HG03521 (cell line): ENCODE measurements around the gene CMYA5.
"Not testable (repeated sequence)": the region's sequence is repeated elsewhere in the genome, so short reads cannot be mapped to it uniquely, and the experiment has no call there.

Experiments used
- ATAC-seq: cut with Tn5 transposase; IDR thresholded peaks from one replicate; pipeline ENCODE4 v1.9.1; 2021; ENCODE audit warnings: mild to moderate bottlenecking, moderate library complexity; ENCODE audit not compliant: unreplicated experiment

The CMYA5 gene

DNA sequence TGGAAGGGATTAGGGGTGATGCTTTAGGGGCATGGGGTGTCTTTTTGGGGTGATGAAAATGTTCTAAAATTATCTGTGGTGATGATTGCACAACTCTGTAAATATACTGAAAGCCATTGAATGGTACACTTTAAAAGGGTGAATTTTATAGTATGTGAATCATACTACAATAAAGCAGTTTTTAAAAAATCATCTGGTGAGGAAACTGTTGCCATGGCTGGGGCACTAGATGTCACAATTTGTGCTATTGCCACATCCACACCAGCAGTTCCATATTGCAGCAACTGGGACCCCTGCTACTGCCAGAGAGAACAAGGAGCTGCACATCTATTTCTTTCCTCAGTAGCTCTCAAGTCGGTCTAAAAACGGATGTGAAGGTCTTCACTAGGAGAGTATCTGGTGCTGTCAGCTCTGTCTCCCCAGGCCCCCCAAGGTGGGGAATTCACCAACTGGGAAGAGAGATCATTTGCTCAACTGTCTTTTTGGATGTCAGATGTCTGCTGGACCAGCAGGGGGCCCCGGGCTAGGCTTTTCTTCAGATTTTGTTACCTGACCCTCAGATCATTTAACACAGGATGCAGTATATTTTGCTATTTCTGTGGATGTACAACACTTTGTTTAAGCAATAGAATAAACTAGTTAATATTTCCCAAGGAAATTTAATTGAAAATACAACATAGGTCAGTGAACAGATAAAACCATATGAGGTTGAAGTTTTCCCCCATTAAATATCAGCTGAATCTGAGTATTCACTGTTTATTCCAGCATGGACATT lies 13.2 kb downstream of the CMYA5 start:
- ATAC-seq: no peak

DNA sequence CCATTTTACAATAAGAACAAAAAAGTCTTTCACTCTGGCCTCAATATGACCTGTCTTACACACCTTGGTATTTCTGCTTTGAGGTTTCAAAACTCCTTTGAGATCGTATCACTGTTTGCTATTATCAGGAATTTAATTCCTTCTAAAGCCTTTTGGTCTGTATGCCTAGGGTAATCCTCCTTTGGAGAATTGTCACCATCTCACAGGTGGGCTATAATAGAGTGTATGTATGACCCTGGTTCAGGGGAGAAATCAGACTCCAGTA lies 13.7 kb downstream of the CMYA5 start:
- no peak for ATAC-seq

GRCh38 chr5:79704553-79704952 lies 14.9 kb downstream of the CMYA5 start:
- no peak for ATAC-seq

DNA sequence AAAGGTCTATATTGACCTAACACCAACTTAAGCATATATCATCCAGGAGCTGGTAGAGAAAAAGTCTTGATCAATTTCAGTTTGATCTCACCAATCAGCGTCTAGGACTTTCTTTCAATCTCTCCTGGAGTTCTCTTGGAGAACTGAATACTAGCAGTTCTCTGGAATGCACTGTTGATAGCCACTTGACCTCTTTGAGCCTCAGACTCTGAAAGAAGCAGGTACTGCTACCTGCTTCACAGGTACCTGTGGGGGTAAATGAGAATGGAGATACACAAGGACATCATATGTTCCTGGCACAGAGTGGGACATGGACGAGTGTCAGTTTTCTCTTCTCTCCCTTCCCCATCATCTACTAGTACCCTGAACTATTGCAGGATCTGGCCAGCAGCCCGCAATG lies 16.0 kb downstream of the CMYA5 start:
- ATAC-seq: no peak

DNA sequence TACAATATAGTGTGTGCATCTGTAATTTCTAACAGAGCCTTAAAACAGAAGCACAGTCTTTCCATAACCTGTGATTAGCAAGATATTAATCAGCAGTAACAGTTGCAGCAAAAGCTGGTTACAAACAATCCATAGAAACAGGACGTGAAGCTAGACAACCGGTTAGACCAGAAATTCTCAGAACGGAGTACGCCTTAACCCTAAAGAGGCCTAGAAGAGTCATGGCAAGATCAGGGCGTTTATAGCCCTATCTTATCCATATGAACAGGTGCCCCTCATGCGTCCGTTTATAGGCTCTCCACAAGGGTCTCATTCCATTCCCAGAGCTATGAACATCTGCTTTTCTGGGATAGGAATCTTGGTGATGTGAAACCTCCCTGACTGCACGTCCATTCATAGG lies 16.7 kb downstream of the CMYA5 start:
- not testable (repeated sequence) for ATAC-seq

DNA sequence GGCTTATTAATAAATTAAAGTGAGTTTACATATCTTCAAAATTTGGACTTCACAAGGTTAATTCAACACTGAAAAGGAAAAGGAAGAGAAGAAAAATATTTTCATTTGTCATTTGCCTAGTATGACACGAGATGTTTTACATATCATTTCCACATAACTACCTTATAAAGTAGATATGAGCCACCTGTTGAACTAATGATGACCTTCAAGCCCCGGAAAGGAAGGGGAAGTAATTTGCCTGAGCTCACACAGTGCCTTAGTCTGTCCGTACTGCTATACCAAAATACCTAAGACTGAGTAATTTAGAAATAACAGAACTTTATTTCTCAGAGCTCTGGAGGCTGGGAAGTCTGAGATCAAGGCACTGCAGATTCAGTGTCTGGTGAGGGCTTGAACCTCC lies 17.9 kb downstream of the CMYA5 start:
- ATAC-seq: no peak

- no peak for ATAC-seq
These were observed 23.1 kb downstream of the CMYA5 start for GRCh38 chr5:79712741-79713140.

GRCh38 chr5:79713727-79714126 lies 24.1 kb downstream of the CMYA5 start:
- no peak for ATAC-seq

DNA sequence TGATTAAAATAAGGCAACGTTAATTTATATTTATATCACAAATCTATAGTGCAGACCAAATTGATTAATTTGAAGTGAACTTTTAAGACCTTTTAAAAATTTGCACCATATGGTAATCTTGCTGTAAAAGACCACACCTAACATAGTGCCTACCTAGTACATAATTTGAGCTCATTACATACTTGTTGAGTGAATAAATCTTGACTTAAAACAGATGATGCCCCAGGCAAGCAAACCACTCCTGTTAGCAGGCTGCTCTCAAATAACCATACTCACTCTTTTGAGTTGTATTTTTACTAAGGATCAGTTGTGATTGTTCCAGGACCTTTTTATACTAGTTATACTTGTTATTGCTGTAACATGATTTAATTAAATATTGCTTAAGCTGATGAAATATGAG lies 27.2 kb downstream of the CMYA5 start:
- ATAC-seq: no peak

DNA sequence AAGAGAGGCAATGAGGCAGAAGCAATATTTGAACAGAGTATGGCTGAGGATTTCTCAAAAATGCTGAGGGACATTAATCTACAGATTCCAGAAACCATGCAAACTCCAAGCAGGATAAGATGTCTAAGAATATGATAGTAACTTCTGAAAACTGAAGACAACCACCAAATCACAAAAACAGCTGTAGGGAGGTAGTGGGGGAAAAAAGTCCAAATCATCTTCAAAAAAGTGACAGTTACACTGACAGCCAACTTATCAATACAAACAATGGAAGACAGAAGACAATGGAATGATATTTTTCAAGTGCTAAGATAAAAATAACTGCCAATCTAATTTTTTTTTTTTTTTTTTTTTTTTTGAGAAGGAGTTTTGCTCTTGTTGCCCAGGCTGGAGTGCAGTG lies 30.5 kb downstream of the CMYA5 start:
- ATAC-seq: no peak

DNA sequence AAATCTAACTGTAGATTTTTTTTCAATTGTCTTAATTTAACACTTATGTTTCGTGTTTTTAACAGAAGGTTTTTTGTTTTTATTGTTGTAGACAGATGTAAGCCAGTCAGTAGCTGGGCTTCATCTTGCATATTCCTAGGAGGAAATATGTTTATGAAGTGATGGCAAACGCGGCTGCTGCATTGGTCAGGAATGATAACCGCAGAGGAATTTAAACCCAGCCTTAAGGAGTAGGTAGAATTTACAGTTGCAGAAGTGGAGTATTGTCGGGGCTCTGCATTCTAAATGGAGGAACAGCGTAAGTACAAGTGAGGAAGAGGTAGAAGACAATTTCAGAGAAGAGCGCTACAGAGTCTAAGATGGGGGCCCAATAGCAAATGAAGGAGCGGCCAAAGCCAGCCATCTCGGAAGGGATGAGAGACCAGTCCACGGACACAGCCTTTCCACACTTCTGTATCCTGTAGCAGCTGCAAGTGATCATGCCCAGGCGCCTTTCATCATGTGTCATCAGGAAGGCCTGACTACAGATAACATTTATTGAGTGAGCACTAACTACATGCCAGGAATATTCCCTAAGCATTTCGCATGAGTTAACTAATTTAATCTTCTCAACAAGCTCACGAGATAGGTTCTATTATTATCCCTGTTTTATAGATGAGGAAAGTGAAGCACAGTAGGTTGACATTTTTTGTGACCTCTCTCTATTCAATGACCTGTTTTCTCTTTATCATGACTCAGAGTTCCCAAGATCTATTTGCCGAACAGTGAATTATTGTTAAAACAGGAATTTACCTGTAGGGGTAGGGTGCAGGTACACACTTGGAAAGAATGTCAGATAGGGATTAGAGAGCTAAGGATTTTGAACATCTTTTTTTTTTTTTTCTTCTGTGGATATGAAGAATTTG lies 38.1 kb downstream of the CMYA5 start:
- ATAC-seq: no peak

DNA sequence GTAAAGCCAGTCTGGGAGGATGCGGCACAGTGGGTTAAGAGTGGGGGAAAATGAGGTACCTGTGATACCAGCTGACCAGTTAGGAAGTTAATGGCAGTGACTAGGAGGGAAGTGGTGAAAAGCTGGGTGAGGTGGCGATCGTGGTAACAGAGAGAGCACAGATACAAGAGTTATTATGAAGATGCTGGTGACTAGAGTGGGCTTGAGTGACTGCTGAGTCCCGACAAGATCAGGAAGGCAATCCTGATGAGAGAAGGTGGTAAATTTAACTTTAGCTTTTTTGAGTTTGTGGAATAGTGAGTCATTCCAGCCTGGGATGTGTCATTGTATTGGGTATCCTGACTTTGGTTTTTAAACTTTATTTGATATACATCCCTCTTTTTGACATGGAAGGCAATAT lies 38.8 kb downstream of the CMYA5 start:
- ATAC-seq: no peak

DNA sequence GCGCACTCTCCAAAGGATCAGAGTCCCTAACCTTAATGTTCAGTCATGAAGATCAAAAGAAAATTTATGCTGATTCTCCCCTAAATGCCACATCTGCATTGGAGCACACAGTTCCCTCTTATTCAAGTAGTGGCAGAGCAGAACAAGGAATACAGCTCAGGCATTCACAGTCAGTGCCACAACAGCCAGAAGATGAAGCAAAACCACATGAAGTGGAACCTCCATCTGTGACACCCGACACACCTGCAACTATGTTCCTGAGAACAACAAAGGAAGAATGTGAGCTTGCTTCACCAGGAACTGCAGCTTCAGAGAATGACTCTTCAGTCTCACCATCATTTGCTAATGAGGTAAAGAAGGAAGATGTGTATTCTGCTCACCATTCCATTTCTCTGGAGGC lies 40.0 kb downstream of the CMYA5 start:
- ATAC-seq: no peak

DNA sequence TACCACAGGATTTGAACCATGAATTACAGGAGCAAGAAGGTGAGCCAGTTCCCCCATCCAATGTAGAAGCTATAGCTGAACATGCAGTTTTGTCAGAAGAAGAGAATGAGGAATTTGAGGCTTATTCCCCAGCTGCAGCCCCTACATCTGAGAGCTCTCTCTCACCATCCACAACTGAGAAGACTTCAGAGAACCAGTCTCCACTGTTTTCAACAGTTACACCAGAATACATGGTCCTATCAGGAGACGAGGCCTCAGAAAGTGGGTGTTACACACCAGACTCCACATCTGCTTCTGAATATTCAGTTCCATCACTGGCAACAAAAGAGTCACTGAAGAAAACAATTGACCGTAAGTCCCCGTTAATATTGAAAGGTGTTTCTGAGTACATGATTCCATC lies 40.9 kb downstream of the CMYA5 start:
- ATAC-seq: no peak

DNA sequence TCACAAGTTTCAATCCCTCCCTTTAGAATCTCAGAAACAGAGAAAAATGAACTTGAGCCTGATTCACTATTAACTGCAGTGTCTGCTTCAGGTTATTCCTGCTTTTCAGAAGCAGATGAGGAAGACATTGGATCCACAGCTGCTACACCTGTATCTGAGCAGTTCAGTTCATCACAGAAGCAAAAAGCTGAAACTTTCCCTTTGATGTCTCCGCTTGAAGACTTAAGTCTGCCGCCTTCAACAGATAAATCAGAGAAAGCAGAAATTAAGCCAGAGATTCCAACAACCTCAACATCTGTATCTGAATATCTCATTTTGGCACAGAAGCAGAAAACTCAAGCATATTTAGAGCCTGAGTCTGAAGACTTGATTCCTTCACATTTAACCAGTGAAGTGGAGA lies 42.1 kb downstream of the CMYA5 start:
- ATAC-seq: no peak

GRCh38 chr5:79736528-79737514 lies 47.2 kb downstream of the CMYA5 start:
- ATAC-seq: no peak

- no peak for ATAC-seq
These were observed 48.7 kb downstream of the CMYA5 start for GRCh38 chr5:79738349-79738748.

- ATAC-seq: no peak
These were observed 53.0 kb downstream of the CMYA5 start for GRCh38 chr5:79742549-79743136.

DNA sequence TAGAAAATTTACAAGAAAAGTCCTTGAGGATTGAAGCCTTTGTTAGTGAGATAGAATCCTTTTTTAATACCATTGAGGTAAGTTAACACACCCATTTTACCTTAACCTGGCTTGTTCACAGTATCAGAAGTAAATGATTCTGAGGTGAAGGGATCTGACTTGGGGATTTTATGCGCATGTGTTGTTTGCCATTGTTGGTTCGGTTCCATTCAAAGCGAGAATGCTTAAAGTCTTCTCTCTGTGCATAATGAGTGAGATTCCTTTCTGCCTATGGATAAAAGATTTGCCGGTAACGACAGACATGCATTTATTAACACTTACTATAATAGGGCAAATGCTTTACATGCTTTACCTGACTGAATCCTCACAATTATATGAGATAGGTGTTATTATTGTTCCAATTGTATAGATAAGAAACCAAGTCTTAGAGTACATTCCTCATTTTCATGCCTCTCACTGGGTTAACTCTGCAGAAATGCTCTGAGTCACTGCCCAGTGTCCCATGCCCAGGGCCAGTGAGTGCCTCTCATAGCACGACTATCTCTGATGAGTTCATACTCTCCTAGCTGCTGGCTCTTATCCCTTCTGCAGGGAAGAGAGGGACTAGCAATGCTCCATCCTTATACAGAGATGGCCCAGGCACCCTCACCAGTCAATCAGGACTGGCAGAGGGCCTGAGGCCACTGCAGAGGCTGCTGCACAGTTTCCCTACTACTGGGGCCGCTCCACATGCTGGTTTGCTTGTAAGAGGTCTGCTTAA lies 54.4 kb downstream of the CMYA5 start:
- ATAC-seq: no peak

DNA sequence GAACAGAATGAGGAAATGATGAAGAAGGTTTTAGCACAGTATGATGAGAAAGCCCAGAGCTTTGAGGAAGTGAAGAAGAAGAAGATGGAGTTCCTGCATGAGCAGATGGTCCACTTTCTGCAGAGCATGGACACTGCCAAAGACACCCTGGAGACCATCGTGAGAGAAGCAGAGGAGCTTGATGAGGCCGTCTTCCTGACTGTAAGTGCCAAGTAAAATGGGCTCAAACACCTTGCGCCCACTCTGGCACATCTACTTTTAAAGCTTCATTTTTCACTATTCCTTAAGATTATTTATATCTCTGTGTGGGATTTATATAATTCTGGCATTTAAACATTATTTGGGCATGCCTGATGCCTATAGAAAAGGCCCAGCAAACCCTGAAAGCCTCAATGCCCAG lies 55.6 kb downstream of the CMYA5 start:
- no peak for ATAC-seq
